IMR-90 (cell line): Measurements from ENCODE around the gene RNF4. TPM values are rescaled to one million over a fixed set of nuclear protein-coding genes. Genes with fewer than 3 reads are reported as not detected.

Source experiments
- ATAC-seq: fragments of 200-7000 bp; cut with Tn5 transposase; 2 replicates; pipeline ENCODE4 v1.9.1; 2020; ENCODE audit warnings: low read depth, mild to moderate bottlenecking, moderate library complexity
- Bru-seq: library from RNA; stranded (reverse); fragments of 400-500 nt; gene quantifications from one replicate; lab custom pipeline; 2021; lab: Mats Ljungman, UMichigan
- BruChase-seq, 2 experiments: library from RNA; stranded (reverse); fragments of 400-500 nt; gene quantifications; one replicate each; lab custom pipeline; 2021; lab: Mats Ljungman, UMichigan
- BruUV-seq: library from RNA; stranded (reverse); fragments of 400-500 nt; replicated peaks from 2 replicates; lab custom pipeline; 2021; lab: Mats Ljungman, UMichigan
- CTCF ChIA-PET: fragments of 300-600 bp; formaldehyde crosslinking; extraction: SDS; loops from one replicate; lab custom pipeline; 2021; ENCODE audit warnings: antibody characterized with exemption; lab: Yijun Ruan, JAX
- POLR2A ChIA-PET: fragments of 300-600 bp; sonication (Branson Sonifier 250); formaldehyde crosslinking; loops from one replicate; lab custom pipeline; 2022; ENCODE audit warnings: antibody characterized with exemption; ENCODE audit not compliant: unreplicated experiment; lab: Charles Lee
- DNase-seq: peaks from one replicate; pipeline ENCODE4 v3.0.0; 2013
- H2AFZ ChIP-seq: replicated peaks from 2 replicates; pipeline ENCODE3; 2013; ENCODE audit warnings: low read length, mild to moderate bottlenecking; ENCODE audit not compliant: poor library complexity
- H2AK5ac ChIP-seq: 2 replicates; pipeline ENCODE4 v1.6.1; 2013; ENCODE audit warnings: low read depth, low read length, inconsistent platforms
- H2AK9ac ChIP-seq: replicated peaks from 2 replicates; pipeline ENCODE3; 2013; ENCODE audit warnings: mild to moderate bottlenecking, low read depth, low read length, moderate library complexity; ENCODE audit not compliant: poor library complexity
- H2BK120ac ChIP-seq: 2 replicates; pipeline ENCODE4 v1.6.1; 2013; ENCODE audit warnings: low read depth, low read length, inconsistent platforms
- H2BK15ac ChIP-seq: 3 replicates; pipeline ENCODE4 v1.6.1; 2013; ENCODE audit warnings: low read depth, low read length, inconsistent platforms
- H2BK20ac ChIP-seq: 2 replicates; pipeline ENCODE4 v1.6.1; 2013; ENCODE audit warnings: low read depth, mild to moderate bottlenecking, inconsistent platforms, low read length, moderate library complexity
- H2BK5ac ChIP-seq: 2 replicates; pipeline ENCODE4 v1.6.1; 2013; ENCODE audit warnings: mild to moderate bottlenecking, low read depth, low read length, inconsistent platforms; ENCODE audit not compliant: poor library complexity, severe bottlenecking
- H3K14ac ChIP-seq: replicated peaks from 2 replicates; pipeline ENCODE4 v1.6.1; 2013; ENCODE audit warnings: low read depth, low read length, inconsistent platforms
- H3K18ac ChIP-seq: 2 replicates; pipeline ENCODE4 v1.6.1; 2013; ENCODE audit warnings: low read depth, low read length, control low read depth
- H3K23ac ChIP-seq: 2 replicates; pipeline ENCODE4 v1.6.1; 2013; ENCODE audit warnings: low read depth, low read length, inconsistent platforms
- H3K27ac ChIP-seq: 2 replicates; pipeline ENCODE4 v1.5.1; 2013; ENCODE audit warnings: mild to moderate bottlenecking, control low read depth, low read length; ENCODE audit not compliant: insufficient read depth
- H3K27me3 ChIP-seq: 2 replicates; pipeline ENCODE4 v1.6.1; 2013; ENCODE audit warnings: low read length; ENCODE audit not compliant: control insufficient read depth, insufficient read depth
- H3K36me3 ChIP-seq: 2 replicates; pipeline ENCODE4 v1.6.1; 2013; ENCODE audit warnings: low read length, mixed read lengths; ENCODE audit not compliant: control insufficient read depth, insufficient read depth
- H3K4ac ChIP-seq: 2 replicates; pipeline ENCODE4 v1.6.1; 2013; ENCODE audit warnings: low read depth, low read length, inconsistent platforms
- H3K4me1 ChIP-seq: 2 replicates; pipeline ENCODE4 v1.6.1; 2013; ENCODE audit warnings: low read length, mixed read lengths; ENCODE audit not compliant: control insufficient read depth, insufficient read depth
- H3K4me2 ChIP-seq: 2 replicates; pipeline ENCODE4 v1.6.1; 2013; ENCODE audit warnings: low read depth, mild to moderate bottlenecking, control low read depth, low read length, moderate library complexity
- H3K4me3 ChIP-seq: 2 replicates; pipeline ENCODE4 v1.5.1; 2013; ENCODE audit warnings: low read depth, mild to moderate bottlenecking, control low read depth, low read length, moderate library complexity; ENCODE audit not compliant: insufficient read depth
- H3K56ac ChIP-seq: 2 replicates; pipeline ENCODE4 v1.6.1; 2013; ENCODE audit warnings: low read length, inconsistent platforms; ENCODE audit not compliant: insufficient read depth; ENCODE audit errors: extremely low read depth
- H3K79me1 ChIP-seq, 2 experiments: 2 replicates each; pipeline ENCODE4 v1.6.1; 2013; ENCODE audit warnings: low read length in 2 of 2, inconsistent platforms in 1 of 2, low read depth in 1 of 2
- H3K9ac ChIP-seq: 2 replicates; pipeline ENCODE4 v1.6.1; 2013; ENCODE audit warnings: low read depth, low read length, control low read depth
- H3K9me1 ChIP-seq: 2 replicates; pipeline ENCODE4 v1.6.1; 2013; ENCODE audit warnings: low read length, inconsistent platforms; ENCODE audit not compliant: insufficient read depth
- H3K9me3 ChIP-seq: 2 replicates; pipeline ENCODE4 v1.6.1; 2013; ENCODE audit warnings: low read length; ENCODE audit not compliant: control insufficient read depth, insufficient read depth
- H4K20me1 ChIP-seq: 2 replicates; pipeline ENCODE4 v1.6.1; 2013; ENCODE audit warnings: low read length, inconsistent platforms; ENCODE audit not compliant: insufficient read depth
- H4K5ac ChIP-seq: 2 replicates; pipeline ENCODE4 v1.6.1; 2013; ENCODE audit warnings: mild to moderate bottlenecking, low read depth, low read length, control low read depth
- H4K8ac ChIP-seq, 2 experiments: 2 replicates each; pipeline ENCODE4 v1.6.1; 2013; ENCODE audit warnings: low read depth in 2 of 2, low read length in 2 of 2, control low read depth in 1 of 2, inconsistent platforms in 1 of 2
- H4K91ac ChIP-seq: 2 replicates; pipeline ENCODE4 v1.6.1; 2013; ENCODE audit warnings: low read depth, low read length, inconsistent platforms; ENCODE audit not compliant: insufficient read depth
- BHLHE40 ChIP-seq: fragments of 150-350 bp; IDR thresholded peaks from 2 replicates; pipeline ENCODE4 v1.6.1; 2016; ENCODE audit warnings: mild to moderate bottlenecking, low read depth, low read length
- CEBPB ChIP-seq: IDR thresholded peaks from 2 replicates; pipeline ENCODE4 v1.6.1; 2012; ENCODE audit warnings: low read depth, low read length, improper control_type of control experiment
- CHD1 ChIP-seq: IDR thresholded peaks from 2 replicates; pipeline ENCODE4 v1.6.1; 2012; ENCODE audit warnings: low read depth, low read length, improper control_type of control experiment
- MAFK ChIP-seq: IDR thresholded peaks from 2 replicates; pipeline ENCODE4 v1.6.1; 2012; ENCODE audit warnings: low read depth, low read length, improper control_type of control experiment
- MXI1 ChIP-seq: IDR thresholded peaks from 2 replicates; pipeline ENCODE4 v1.6.1; 2012; ENCODE audit warnings: low read depth, mild to moderate bottlenecking, low read length, moderate library complexity, borderline replicate concordance
- NFE2L2 ChIP-seq: fragments of 150-350 bp; IDR thresholded peaks from 2 replicates; pipeline ENCODE4 v1.6.1; 2016; ENCODE audit warnings: low read depth, mild to moderate bottlenecking, low read length
- POLR2A ChIP-seq: IDR thresholded peaks from 2 replicates; pipeline ENCODE4 v1.6.1; 2012; ENCODE audit warnings: mild to moderate bottlenecking, low read depth, low read length
- RAD21 ChIP-seq: IDR thresholded peaks from 2 replicates; pipeline ENCODE4 v1.6.1; 2012; ENCODE audit warnings: low read length, improper control_type of control experiment
- RCOR1 ChIP-seq: IDR thresholded peaks from 2 replicates; pipeline ENCODE4 v1.6.1; 2012; ENCODE audit warnings: mild to moderate bottlenecking, low read length, improper control_type of control experiment; ENCODE audit not compliant: insufficient replicate concordance
- RFX5 ChIP-seq: IDR thresholded peaks from 2 replicates; pipeline ENCODE4 v1.8.0; 2012; ENCODE audit warnings: low read depth, mild to moderate bottlenecking, low read length, moderate library complexity
- SMC3 ChIP-seq: fragments of 150-350 bp; IDR thresholded peaks from 2 replicates; pipeline ENCODE4 v1.6.1; 2016; ENCODE audit warnings: low read depth, mild to moderate bottlenecking, antibody characterized with exemption, low read length, moderate library complexity
- WGBS, 2 experiments: methylation state at CpG; one replicate each; pipeline versions ENCODE4 v1.1.5 to v1.1.7; 2013; ENCODE audit warnings: missing lambda C conversion rate in 2 of 2; ENCODE audit not compliant: insufficient read length in 1 of 2; ENCODE audit errors: extremely low coverage in 2 of 2; 5-methylcytosine and 5-hydroxymethylcytosine counted together
- dilution Hi-C: fragments of 300-500 bp; cut with HindIII; formaldehyde crosslinking; loops from one replicate; pipeline ENCODE4 v1.14.3; 2018; ENCODE audit warnings: low sequenced_read_pairs; ENCODE audit not compliant: unreplicated experiment
- in situ Hi-C: fragments of 300-500 bp; cut with MboI; formaldehyde crosslinking; loops from 3 replicates; pipeline ENCODE4 v1.14.3; 2019; ENCODE audit warnings: low sequenced_read_pairs, inconsistent platforms, mixed read lengths
- intact Hi-C: fragments of 100-400 bp; cut with micrococcal nuclease; formaldehyde crosslinking; loops from 2 replicates; pipeline ENCODE4 v1.10.0; 2022
- long read RNA-seq: library from polyadenylated mRNA; unstranded; transcript quantifications from one replicate; pipeline ENCODE4 v2.0.0, GENCODE V29; 2021; ENCODE audit not compliant: unreplicated experiment
- polyA plus RNA-seq, 3 experiments: library from polyadenylated mRNA; depleted of rRNA; stranded (reverse); fragments of >200 nt; gene quantifications; 2 replicates each; pipeline ENCODE4 v1.2.3, GENCODE V29; 2012; ENCODE audit warnings: low replicate concordance in 1 of 3
- total RNA-seq: library from RNA; depleted of rRNA; stranded (reverse); fragments of >200 nt; gene quantifications from 2 replicates; pipeline ENCODE4 v1.2.3, GENCODE V29; 2012; rRNA removed
- TF ChIP-seq, protein P1 (sequence below): fragments of 150-350 bp; IDR thresholded peaks from 2 replicates; pipeline ENCODE4 v1.6.1; 2016; ENCODE audit warnings: low read depth, mild to moderate bottlenecking, low read length, moderate library complexity, borderline replicate concordance
- TF ChIP-seq, protein P2 (sequence below): fragments of 150-350 bp; IDR thresholded peaks from 2 replicates; pipeline ENCODE4 v1.6.1; 2017; ENCODE audit warnings: mild to moderate bottlenecking, antibody characterized with exemption, low read length, low read depth

RNF4 gene, protein sequence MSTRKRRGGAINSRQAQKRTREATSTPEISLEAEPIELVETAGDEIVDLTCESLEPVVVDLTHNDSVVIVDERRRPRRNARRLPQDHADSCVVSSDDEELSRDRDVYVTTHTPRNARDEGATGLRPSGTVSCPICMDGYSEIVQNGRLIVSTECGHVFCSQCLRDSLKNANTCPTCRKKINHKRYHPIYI
- total RNA-seq = 63.8 and 64.4 TPM in 2 replicates
- 70.1 and 73.8 TPM in 2 replicates for polyA plus RNA-seq (2012; rRNA removed)
- polyA plus RNA-seq (2012; cell fraction: cytosol; rRNA removed) = 35.3 and 42.3 TPM in 2 replicates
- polyA plus RNA-seq (2012; cell fraction: nucleus; rRNA removed; ENCODE audit: low replicate concordance) = 35.1 and 60.0 TPM in 2 replicates
- Bru-seq, nascent RNA = percentile 89 among the genes with signal in this experiment
- BruChase-seq, experiment 1, labeled RNA remaining after a 6-hour chase = percentile 90 among the genes with signal in this experiment
- BruChase-seq, experiment 2, labeled RNA remaining after a 2-hour chase = percentile 88 among the genes with signal in this experiment
- long read RNA-seq, partial matches to known transcripts = 5 of 63 reads
- long read RNA-seq, other reads (novel, unspliced or antisense) = 58 of 63 reads

DNA sequence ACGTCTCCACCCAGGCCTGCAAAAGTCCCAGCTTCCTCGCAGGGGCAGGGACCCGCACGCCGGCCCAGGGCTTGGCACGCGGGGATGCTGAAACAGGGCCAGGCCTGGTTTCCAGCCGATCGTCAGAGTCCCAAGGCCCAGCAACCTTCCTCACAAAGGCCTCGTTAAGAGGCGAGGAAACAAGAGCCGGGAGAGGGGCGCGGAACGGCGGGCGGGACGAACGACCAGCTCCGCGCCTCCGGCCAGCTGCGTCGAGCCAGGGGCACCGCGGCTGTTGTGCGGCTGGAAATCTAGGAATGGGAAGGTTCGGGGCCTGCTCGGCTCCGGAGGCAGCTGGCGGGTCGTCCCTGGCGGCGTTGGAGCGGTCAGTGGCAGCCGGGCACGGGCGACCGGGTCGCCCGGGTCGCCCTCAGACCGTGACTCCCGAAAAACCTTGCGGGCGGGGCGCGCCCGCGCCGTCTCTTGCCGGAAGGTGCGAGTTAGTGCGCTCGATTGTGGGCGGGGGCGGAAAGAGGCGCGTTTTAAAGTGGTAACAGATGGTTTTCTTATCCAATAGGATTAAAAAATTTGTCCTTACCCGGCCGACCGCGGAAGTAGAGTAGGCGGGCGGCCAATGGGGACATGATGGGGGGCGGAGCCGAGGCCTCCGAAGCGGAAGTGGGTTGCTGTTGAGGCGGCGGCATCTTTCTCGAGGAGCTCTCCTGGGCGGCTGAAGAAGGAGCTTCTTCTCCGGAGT is at the start of gene RNF4:
TSS of gene RNF4 (plus strand) at position 651 of the 736 bp plus-strand sequence. CDS start 21,388 bp downstream, outside the sequence.
- peak within 1 kb of the TSS; percentile 61; the same call in 1 of the 3 replicates for H2BK15ac ChIP-seq
- peak within 1 kb of the TSS; percentile 84 for H4K91ac ChIP-seq
- peak within 1 kb of the TSS; percentile 96 for H2AFZ ChIP-seq
- H3K4me1 ChIP-seq = no peaks in the 10 kb centered on the region
- peak within 1 kb of the TSS; percentile 92 for H4K5ac ChIP-seq
- H2BK20ac ChIP-seq = no peak within 1 kb of the TSS
- H3K36me3 ChIP-seq = peaks cover 13% of the 10 kb centered on the region
- no peak within 1 kb of the TSS for H3K18ac ChIP-seq
- H3K27ac ChIP-seq = peak within 1 kb of the TSS; percentile 80
- peaks cover 2% of the 10 kb centered on the region; the same call in 1 of the 2 replicates for H3K9me3 ChIP-seq
- dilution Hi-C loops = no loop called here
- WGBS, 2 experiments = 1% methylated on average over 40 of the region's 74 CpGs; no CpG with 5 or more reads in 1 of the 2 experiments
- H2BK120ac ChIP-seq = peak within 1 kb of the TSS; percentile 11; the same call in 1 of the 2 replicates
- intact Hi-C loops = loop anchor here (5.0 kb wide), 1 partner anchor 206 kb away; the partner anchor contains the start of gene MXD4
- DNase-seq (peak; percentile 95), ATAC-seq (peak; percentile 93)
- peaks cover 12 to 24% of the 10 kb centered on the region in 2 experiments for H3K79me1 ChIP-seq
- peak within 1 kb of the TSS; percentile 91 to 96 for H4K8ac ChIP-seq
- H3K4ac ChIP-seq = peak within 1 kb of the TSS; percentile 98
- peaks cover 1% of the 10 kb centered on the region; the same call in 1 of the 2 replicates for H3K9me1 ChIP-seq
- no peaks in the 10 kb centered on the region for H3K27me3 ChIP-seq
- peak within 1 kb of the TSS; percentile 84 for H3K56ac ChIP-seq
- TSS peak; percentile 46 for BruUV-seq
- POLR2A ChIA-PET = interaction anchor here (0.8 kb wide), 1 partner anchor 227 kb away, joined by 3 read pairs; the partner anchor contains the start of genes HAUS3 and POLN
- peak within 1 kb of the TSS; percentile 100 for H2AK9ac ChIP-seq
- CTCF ChIA-PET = interaction anchor here (0.7 kb wide), 1 partner anchor 451 kb away, joined by 3 read pairs; no protein-coding TSS in a partner anchor
- peak within 1 kb of the TSS; percentile 83 for H3K4me3 ChIP-seq
- peak within 1 kb of the TSS; percentile 96 for H3K4me2 ChIP-seq
- H2BK5ac ChIP-seq = peak within 1 kb of the TSS; percentile 67
- peaks cover 42% of the 10 kb centered on the region for H4K20me1 ChIP-seq
- H3K14ac ChIP-seq = peak within 1 kb of the TSS; percentile 97
- H2AK5ac ChIP-seq = peak within 1 kb of the TSS; percentile 99
- peak within 1 kb of the TSS; percentile 91 for H3K9ac ChIP-seq
- in situ Hi-C loops = no loop called here
- peak within 1 kb of the TSS; percentile 95 for H3K23ac ChIP-seq
- TF ChIP-seq RAD21 (no peak), SMC3 (no peak), NFE2L2 (no peak), RFX5 (no peak), MAFK (no peak), MXI1 (0 out of 2 replicates have a peak, but pooled peaks have one; percentile 25), CHD1 (no peak), BHLHE40 (peak; percentile 88), RCOR1 (no peak), POLR2A (peak; percentile 86), CEBPB (no peak)
- TF ChIP-seq, protein P1, sequence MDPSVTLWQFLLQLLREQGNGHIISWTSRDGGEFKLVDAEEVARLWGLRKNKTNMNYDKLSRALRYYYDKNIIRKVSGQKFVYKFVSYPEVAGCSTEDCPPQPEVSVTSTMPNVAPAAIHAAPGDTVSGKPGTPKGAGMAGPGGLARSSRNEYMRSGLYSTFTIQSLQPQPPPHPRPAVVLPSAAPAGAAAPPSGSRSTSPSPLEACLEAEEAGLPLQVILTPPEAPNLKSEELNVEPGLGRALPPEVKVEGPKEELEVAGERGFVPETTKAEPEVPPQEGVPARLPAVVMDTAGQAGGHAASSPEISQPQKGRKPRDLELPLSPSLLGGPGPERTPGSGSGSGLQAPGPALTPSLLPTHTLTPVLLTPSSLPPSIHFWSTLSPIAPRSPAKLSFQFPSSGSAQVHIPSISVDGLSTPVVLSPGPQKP = no peak
- TF ChIP-seq, protein P2, sequence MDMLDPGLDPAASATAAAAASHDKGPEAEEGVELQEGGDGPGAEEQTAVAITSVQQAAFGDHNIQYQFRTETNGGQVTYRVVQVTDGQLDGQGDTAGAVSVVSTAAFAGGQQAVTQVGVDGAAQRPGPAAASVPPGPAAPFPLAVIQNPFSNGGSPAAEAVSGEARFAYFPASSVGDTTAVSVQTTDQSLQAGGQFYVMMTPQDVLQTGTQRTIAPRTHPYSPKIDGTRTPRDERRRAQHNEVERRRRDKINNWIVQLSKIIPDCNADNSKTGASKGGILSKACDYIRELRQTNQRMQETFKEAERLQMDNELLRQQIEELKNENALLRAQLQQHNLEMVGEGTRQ = no peak
